Liver (tissue), 3 donors: ENCODE measurements around the gene EYA4.

Experiments used
- CTCF ChIP-seq: fragments of 150-350 bp; IDR thresholded peaks from 2 replicates; pipeline ENCODE4 v1.5.1; 2017; ENCODE audit warnings: improper control_type of control experiment, low read depth, low read length; ENCODE audit not compliant: missing input control
- GABPA ChIP-seq, 2 donors: IDR thresholded peaks in 1 of 2; conservative IDR thresholded peaks in 1 of 2; 2 replicates each; pipeline ENCODE4 v1.6.1; 2016; ENCODE audit warnings: antibody characterized with exemption in 2 of 2, mild to moderate bottlenecking in 1 of 2, moderate library complexity in 1 of 2
- HNF4A ChIP-seq, 2 donors: conservative IDR thresholded peaks; 2 replicates each; pipeline ENCODE4 v1.6.1; 2016; ENCODE audit warnings: antibody characterized with exemption in 2 of 2, mild to moderate bottlenecking in 2 of 2
- HNF4G ChIP-seq: IDR thresholded peaks from 2 replicates; pipeline ENCODE4 v1.6.1; 2016; ENCODE audit warnings: antibody characterized with exemption
- JUND ChIP-seq, 2 donors: IDR thresholded peaks; 2 replicates each; pipeline ENCODE4 v1.6.1; 2016; ENCODE audit warnings: antibody characterized with exemption in 2 of 2
- MAX ChIP-seq: IDR thresholded peaks from 2 replicates; pipeline ENCODE4 v1.6.1; 2016; ENCODE audit warnings: antibody characterized with exemption
- NR2F2 ChIP-seq: IDR thresholded peaks from 2 replicates; pipeline ENCODE4 v1.6.1; 2016; ENCODE audit warnings: antibody characterized with exemption
- RAD21 ChIP-seq, 2 donors: IDR thresholded peaks; 2 replicates each; pipeline ENCODE4 v1.6.1; 2016; ENCODE audit warnings: antibody characterized with exemption in 2 of 2, mild to moderate bottlenecking in 2 of 2
- TAF1 ChIP-seq: conservative IDR thresholded peaks from 2 replicates; pipeline ENCODE4 v1.6.1; 2016; ENCODE audit warnings: antibody characterized with exemption, mild to moderate bottlenecking
- YY1 ChIP-seq: IDR thresholded peaks from 2 replicates; pipeline ENCODE4 v1.6.1; 2016; ENCODE audit warnings: antibody characterized with exemption, mild to moderate bottlenecking
- donor health status: healthy.
- donor health status: healthy.

GRCh38 chr6:133230052-133230451 is 11.1 kb upstream of the EYA4 start:
- TF ChIP-seq CTCF, result no peak
- no peak for TF ChIP-seq YY1
- TF ChIP-seq NR2F2, result no peak
- TF ChIP-seq MAX, result no peak
- TF ChIP-seq HNF4G, result no peak
- no peak for TF ChIP-seq JUND (IDR thresholded peaks at IDR 0.05)
- TF ChIP-seq HNF4A (conservative IDR thresholded peaks at IDR 0.05), result no peak
- TF ChIP-seq GABPA (IDR thresholded peaks at IDR 0.05 in 1 of 2, conservative IDR thresholded peaks at IDR 0.05 in 1 of 2), result no peak
- no peak for TF ChIP-seq TAF1
- no peak for TF ChIP-seq RAD21 (IDR thresholded peaks at IDR 0.05)
